ENCODE data around the gene GSE1.

DNA sequence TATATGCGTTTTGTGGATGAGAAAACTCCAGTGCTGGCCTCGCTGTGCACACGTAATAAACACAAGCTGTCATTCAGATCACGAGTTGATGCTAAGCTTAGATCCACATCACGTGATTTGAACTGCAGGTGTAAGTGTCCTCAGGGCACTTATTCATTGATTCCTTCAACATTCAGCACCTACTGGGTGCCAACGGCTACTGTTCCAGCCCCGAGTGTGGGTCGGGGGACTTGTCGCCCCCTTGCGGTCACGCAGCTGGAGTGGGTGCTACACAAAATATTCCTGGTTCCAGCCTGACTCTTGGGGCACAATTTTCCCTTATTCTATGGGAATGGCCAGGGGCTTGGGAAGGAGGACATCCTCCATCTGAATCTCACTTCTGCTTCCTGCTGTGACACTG is 105.6 kb downstream of the GSE1 start:
- no peak for TF ChIP-seq EZH2phosphoT487 (IDR thresholded peaks at IDR 0.05; ENCODE audit: borderline replicate concordance, low read length)
- TF ChIP-seq, protein P1, sequence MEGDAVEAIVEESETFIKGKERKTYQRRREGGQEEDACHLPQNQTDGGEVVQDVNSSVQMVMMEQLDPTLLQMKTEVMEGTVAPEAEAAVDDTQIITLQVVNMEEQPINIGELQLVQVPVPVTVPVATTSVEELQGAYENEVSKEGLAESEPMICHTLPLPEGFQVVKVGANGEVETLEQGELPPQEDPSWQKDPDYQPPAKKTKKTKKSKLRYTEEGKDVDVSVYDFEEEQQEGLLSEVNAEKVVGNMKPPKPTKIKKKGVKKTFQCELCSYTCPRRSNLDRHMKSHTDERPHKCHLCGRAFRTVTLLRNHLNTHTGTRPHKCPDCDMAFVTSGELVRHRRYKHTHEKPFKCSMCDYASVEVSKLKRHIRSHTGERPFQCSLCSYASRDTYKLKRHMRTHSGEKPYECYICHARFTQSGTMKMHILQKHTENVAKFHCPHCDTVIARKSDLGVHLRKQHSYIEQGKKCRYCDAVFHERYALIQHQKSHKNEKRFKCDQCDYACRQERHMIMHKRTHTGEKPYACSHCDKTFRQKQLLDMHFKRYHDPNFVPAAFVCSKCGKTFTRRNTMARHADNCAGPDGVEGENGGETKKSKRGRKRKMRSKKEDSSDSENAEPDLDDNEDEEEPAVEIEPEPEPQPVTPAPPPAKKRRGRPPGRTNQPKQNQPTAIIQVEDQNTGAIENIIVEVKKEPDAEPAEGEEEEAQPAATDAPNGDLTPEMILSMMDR (conservative IDR thresholded peaks at IDR 0.05; ENCODE audit: low read depth, low read length): peak; percentile 43

All from PC-3 (cell line).